Gastroesophageal sphincter (tissue), 3 donors: ENCODE results near the gene POLR3A.

Experiments used
- CTCF ChIP-seq, 4 experiments: fragments of 200-600 bp in 2 of 4; fragments of 450-650 bp in 2 of 4; sonication (generic) in 1 of 4; IDR thresholded peaks; one replicate each; pipeline ENCODE4 v1.5.1; 2017 to 2019; ENCODE audit warnings: antibody characterized with exemption in 4 of 4, mild to moderate bottlenecking in 2 of 4, moderate library complexity in 2 of 4
- EP300 ChIP-seq: sonication (generic); formaldehyde crosslinking; IDR thresholded peaks from one replicate; pipeline ENCODE4 v1.6.1; 2017; ENCODE audit warnings: antibody characterized with exemption, mild to moderate bottlenecking
- POLR2A ChIP-seq, 2 donors: fragments of 450-650 bp; IDR thresholded peaks; one replicate each; pipeline ENCODE4 v1.6.1; 2017; ENCODE audit warnings: antibody characterized with exemption in 2 of 2, mild to moderate bottlenecking in 2 of 2, moderate library complexity in 1 of 2
- POLR2AphosphoS5 ChIP-seq: sonication (generic); formaldehyde crosslinking; IDR thresholded peaks from one replicate; pipeline ENCODE4 v1.6.1; 2017; ENCODE audit warnings: antibody characterized with exemption

- TF ChIP-seq CTCF (IDR thresholded peaks at IDR 0.05) (no peak), POLR2A (IDR thresholded peaks at IDR 0.05) (no peak), POLR2AphosphoS5 (no peak), EP300 (no peak)
These were observed 60.2 kb downstream of the POLR3A start for GRCh38 chr10:77969114-77969513.
